Uterus (tissue), 2 donors: ENCODE measurements around the gene MINDY4B.

Experiments
- POLR2A ChIP-seq, 2 donors: fragments of 450-650 bp; IDR thresholded peaks; one replicate each; pipeline ENCODE4 v1.6.1; 2016; ENCODE audit warnings: antibody characterized with exemption in 2 of 2, mild to moderate bottlenecking in 1 of 2, moderate library complexity in 1 of 2
- TF ChIP-seq, protein P1 (sequence below), 4 experiments: fragments of 200-600 bp in 2 of 4; fragments of 450-650 bp in 2 of 4; sonication (generic) in 2 of 4; IDR thresholded peaks; one replicate each; pipeline ENCODE4 v1.5.1; 2016 to 2019; ENCODE audit warnings: antibody characterized with exemption in 4 of 4, mild to moderate bottlenecking in 2 of 4, moderate library complexity in 1 of 4

DNA sequence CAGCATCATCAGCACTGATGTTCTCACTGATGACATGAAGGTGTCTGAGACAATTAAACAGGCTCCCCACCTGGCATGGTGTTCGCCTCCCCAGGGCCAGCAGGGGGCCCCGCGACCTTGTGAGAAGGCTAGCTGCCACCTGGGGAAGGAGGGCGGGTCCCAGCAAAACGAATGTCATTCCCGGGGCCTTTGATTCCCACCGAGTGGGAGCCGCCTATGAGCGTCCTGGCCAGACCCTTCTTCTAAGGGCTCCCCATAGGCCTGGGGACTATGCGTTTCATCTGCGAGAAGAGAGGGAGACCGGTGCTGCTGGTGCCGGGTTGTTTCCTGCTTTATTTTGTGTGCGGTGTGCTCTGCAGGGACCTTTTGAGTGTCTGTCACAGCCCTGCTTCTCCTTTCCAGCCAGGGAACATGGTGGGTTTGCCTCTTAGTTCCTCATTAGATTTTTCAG is 20.5 kb upstream of the MINDY4B start:
- TF ChIP-seq, protein P1, sequence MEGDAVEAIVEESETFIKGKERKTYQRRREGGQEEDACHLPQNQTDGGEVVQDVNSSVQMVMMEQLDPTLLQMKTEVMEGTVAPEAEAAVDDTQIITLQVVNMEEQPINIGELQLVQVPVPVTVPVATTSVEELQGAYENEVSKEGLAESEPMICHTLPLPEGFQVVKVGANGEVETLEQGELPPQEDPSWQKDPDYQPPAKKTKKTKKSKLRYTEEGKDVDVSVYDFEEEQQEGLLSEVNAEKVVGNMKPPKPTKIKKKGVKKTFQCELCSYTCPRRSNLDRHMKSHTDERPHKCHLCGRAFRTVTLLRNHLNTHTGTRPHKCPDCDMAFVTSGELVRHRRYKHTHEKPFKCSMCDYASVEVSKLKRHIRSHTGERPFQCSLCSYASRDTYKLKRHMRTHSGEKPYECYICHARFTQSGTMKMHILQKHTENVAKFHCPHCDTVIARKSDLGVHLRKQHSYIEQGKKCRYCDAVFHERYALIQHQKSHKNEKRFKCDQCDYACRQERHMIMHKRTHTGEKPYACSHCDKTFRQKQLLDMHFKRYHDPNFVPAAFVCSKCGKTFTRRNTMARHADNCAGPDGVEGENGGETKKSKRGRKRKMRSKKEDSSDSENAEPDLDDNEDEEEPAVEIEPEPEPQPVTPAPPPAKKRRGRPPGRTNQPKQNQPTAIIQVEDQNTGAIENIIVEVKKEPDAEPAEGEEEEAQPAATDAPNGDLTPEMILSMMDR (IDR thresholded peaks at IDR 0.05), result peak in 3 of 4 experiments; percentile 8 to 42 (median 15)
- no peak for TF ChIP-seq POLR2A (IDR thresholded peaks at IDR 0.05)
